Measurements from ENCODE around the gene PHLDB3.

- TF ChIP-seq CTCF (IDR thresholded peaks at IDR 0.05) (no peak), POLR2A (IDR thresholded peaks at IDR 0.05) (no peak), POLR2AphosphoS5 (IDR thresholded peaks at IDR 0.05) (no peak)
Observed at GRCh38 chr19:43495082-43495481, 9.5 kb downstream of the PHLDB3 start.

All from breast epithelium (tissue), 3 donors.